SK-N-SH (cell line): ENCODE data around the gene SLC38A3.

Experiments
- CTCF ChIP-seq: fragments of 200-600 bp; sonication (generic); IDR thresholded peaks from 2 replicates; pipeline ENCODE4 v1.6.1; 2017; ENCODE audit warnings: antibody characterized with exemption, mild to moderate bottlenecking, moderate library complexity
- NFIC ChIP-seq: IDR thresholded peaks from 2 replicates; pipeline ENCODE4 v1.4.0; 2012; ENCODE audit warnings: borderline replicate concordance
- RAD21 ChIP-seq: IDR thresholded peaks from 2 replicates; pipeline ENCODE4 v1.6.1; 2012; ENCODE audit warnings: mild to moderate bottlenecking, low read length
- USF2 ChIP-seq: fragments of 150-350 bp; IDR thresholded peaks from 2 replicates; pipeline ENCODE4 v1.6.1; 2017; ENCODE audit warnings: antibody characterized with exemption, low read length, low read depth, borderline replicate concordance

GRCh38 chr3:50217681-50218080, 12.6 kb downstream of the SLC38A3 start:
- TF ChIP-seq CTCF (no peak), NFIC (no peak), USF2 (no peak), RAD21 (no peak)
